ENCODE measurements around the gene CSRP1. TPM values are rescaled to one million over a fixed set of nuclear protein-coding genes. Genes with fewer than 3 reads are reported as not detected.
"Not testable (repeated sequence)": the region's sequence is repeated elsewhere in the genome, so short reads cannot be mapped to it uniquely, and the experiment has no call there.

CSRP1 gene
- total and polyA plus RNA-seq, 2 of the 13 experiments (the other 11 are each of a cell fraction or from before 2014, with no cell fraction given): 17.7 to 68.9 TPM

- TF ChIP-seq, protein P1, sequence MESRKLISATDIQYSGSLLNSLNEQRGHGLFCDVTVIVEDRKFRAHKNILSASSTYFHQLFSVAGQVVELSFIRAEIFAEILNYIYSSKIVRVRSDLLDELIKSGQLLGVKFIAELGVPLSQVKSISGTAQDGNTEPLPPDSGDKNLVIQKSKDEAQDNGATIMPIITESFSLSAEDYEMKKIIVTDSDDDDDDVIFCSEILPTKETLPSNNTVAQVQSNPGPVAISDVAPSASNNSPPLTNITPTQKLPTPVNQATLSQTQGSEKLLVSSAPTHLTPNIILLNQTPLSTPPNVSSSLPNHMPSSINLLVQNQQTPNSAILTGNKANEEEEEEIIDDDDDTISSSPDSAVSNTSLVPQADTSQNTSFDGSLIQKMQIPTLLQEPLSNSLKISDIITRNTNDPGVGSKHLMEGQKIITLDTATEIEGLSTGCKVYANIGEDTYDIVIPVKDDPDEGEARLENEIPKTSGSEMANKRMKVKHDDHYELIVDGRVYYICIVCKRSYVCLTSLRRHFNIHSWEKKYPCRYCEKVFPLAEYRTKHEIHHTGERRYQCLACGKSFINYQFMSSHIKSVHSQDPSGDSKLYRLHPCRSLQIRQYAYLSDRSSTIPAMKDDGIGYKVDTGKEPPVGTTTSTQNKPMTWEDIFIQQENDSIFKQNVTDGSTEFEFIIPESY (CRISPR knock-in tag; IDR thresholded peaks at IDR 0.05): peak; percentile 82
- no peak for TF ChIP-seq ZNF562 (CRISPR knock-in tag; IDR thresholded peaks at IDR 0.05; ENCODE audit: borderline replicate concordance)
- TF ChIP-seq ZFX (CRISPR knock-in tag; IDR thresholded peaks at IDR 0.05; ENCODE audit: low read depth): peak; percentile 30; the same call in 1 of the 2 replicates
- no peak for TF ChIP-seq ATF7 (IDR thresholded peaks at IDR 0.05)
- TF ChIP-seq ATF7 (CRISPR knock-in tag; IDR thresholded peaks at IDR 0.05): no peak
- TF ChIP-seq HNRNPK (IDR thresholded peaks at IDR 0.05; ENCODE audit: low read depth, low read length, poor library complexity, severe bottlenecking): no peak
- TF ChIP-seq, protein P2, sequence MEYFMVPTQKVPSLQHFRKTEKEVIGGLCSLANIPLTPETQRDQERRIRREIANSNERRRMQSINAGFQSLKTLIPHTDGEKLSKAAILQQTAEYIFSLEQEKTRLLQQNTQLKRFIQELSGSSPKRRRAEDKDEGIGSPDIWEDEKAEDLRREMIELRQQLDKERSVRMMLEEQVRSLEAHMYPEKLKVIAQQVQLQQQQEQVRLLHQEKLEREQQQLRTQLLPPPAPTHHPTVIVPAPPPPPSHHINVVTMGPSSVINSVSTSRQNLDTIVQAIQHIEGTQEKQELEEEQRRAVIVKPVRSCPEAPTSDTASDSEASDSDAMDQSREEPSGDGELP (IDR thresholded peaks at IDR 0.05; ENCODE audit: borderline replicate concordance, low read depth): peak; percentile 48; the same call in 1 of the 2 replicates
These were observed 12.9 kb downstream of the CSRP1 start (continued) for GRCh38 chr1:201493757-201494617.

GRCh38 chr1:201493026-201493656 lies 13.8 kb downstream of the CSRP1 start:
- FAIRE-seq; CTCF ChIA-PET (ENCODE audit: low intra/inter-chr PET ratio, low total read pairs); intact Hi-C loops (cut with micrococcal nuclease; ENCODE audit: unreplicated experiment); H3K4me3 ChIP-seq (replicated peaks in 1 of 3; ENCODE audit: insufficient read depth in 1 of 3, low read depth in 2 of 3, low read length in 3 of 3); H4K20me1 ChIP-seq (ENCODE audit: insufficient read depth, low read length); H3K79me2 ChIP-seq (ENCODE audit: insufficient read depth, low read length); POLR2A ChIA-PET; ATAC-seq; in situ Hi-C loops (cut with HindIII; ENCODE audit: extremely low pct_ligation_motif_present, low pct_unique_long_range_greater_than_20kb); H3K9me3 ChIP-seq (ENCODE audit: low read length); H3K4me2 ChIP-seq (ENCODE audit: low read depth, low read length); H3K9ac ChIP-seq (ENCODE audit: insufficient read depth, low read depth, low read length); H3K27ac ChIP-seq (ENCODE audit: extremely low read length, insufficient read depth, low read length); H2AFZ ChIP-seq (ENCODE audit: low read length); H3K36me3 ChIP-seq (replicated peaks in 1 of 2; ENCODE audit: control insufficient read depth in 1 of 2, insufficient read depth in 2 of 2, low read length in 2 of 2); DNase-seq (ENCODE audit: low spot score); BruUV-seq (replicated peaks); H3K27me3 ChIP-seq (ENCODE audit: control insufficient read depth in 1 of 2, insufficient read depth in 2 of 2, low read length in 2 of 2); TF ChIP-seq ATF7 (CRISPR knock-in tag; IDR thresholded peaks at IDR 0.05): not testable (repeated sequence)
- 100% methylated on average over 3 of the region's 3 CpGs for WGBS (ENCODE audit: low lambda C conversion rate)
- peaks cover 43% of the 10 kb centered on the region for H3K4me1 ChIP-seq (ENCODE audit: insufficient read depth, low read length)
- peak; percentile 87 for TF ChIP-seq ATF7 (IDR thresholded peaks at IDR 0.05)
